SK-N-SH treated with all-trans-retinoic acid at 6 μM for 48 hours (cell line): ENCODE data around the gene CHPF2.
A peak's percentile ranks its signal among the peaks of the same experiment; 100 is the strongest.

Source experiments
- ATAC-seq: fragments of 200-7000 bp; cut with Tn5 transposase; 3 replicates; pipeline ENCODE4 v1.9.1; 2020; ENCODE audit warnings: mild to moderate bottlenecking, moderate library complexity
- ARNTL ChIP-seq: fragments of 450-650 bp; formaldehyde crosslinking; IDR thresholded peaks from 2 replicates; pipeline ENCODE4 v1.5.0; 2020; ENCODE audit warnings: low read depth, mild to moderate bottlenecking, moderate library complexity, borderline replicate concordance
- BACH2 ChIP-seq: fragments of 250-450 bp; sonication (Bioruptor Pico); IDR thresholded peaks from 2 replicates; pipeline ENCODE4 v1.9.0; 2021; ENCODE audit warnings: mild to moderate bottlenecking, borderline replicate concordance
- CSDC2 ChIP-seq: fragments of 250-450 bp; sonication (Bioruptor Pico); IDR thresholded peaks from 2 replicates; pipeline ENCODE4 v1.5.0; 2020; ENCODE audit warnings: mild to moderate bottlenecking, moderate library complexity
- ESRRG ChIP-seq: fragments of 250-450 bp; sonication (Bioruptor Pico); IDR thresholded peaks from 2 replicates; pipeline ENCODE4 v1.6.1; 2021; ENCODE audit warnings: mild to moderate bottlenecking
- ISL1 ChIP-seq: fragments of 250-450 bp; sonication (Bioruptor Pico); IDR thresholded peaks from 2 replicates; pipeline ENCODE4 v2.1.2; 2022; ENCODE audit warnings: mild to moderate bottlenecking, moderate library complexity
- OSR1 ChIP-seq: fragments of 250-450 bp; sonication (Bioruptor Pico); IDR thresholded peaks from 2 replicates; pipeline ENCODE4 v1.8.0; 2022; ENCODE audit warnings: moderate library complexity, mild to moderate bottlenecking, inconsistent platforms
- PATZ1 ChIP-seq: fragments of 250-450 bp; sonication (Bioruptor Pico); IDR thresholded peaks from 2 replicates; pipeline ENCODE4 v1.8.0; 2020; ENCODE audit warnings: mild to moderate bottlenecking, moderate library complexity, borderline replicate concordance
- POU6F1 ChIP-seq: fragments of 250-450 bp; sonication (Bioruptor Pico); IDR thresholded peaks from 2 replicates; pipeline ENCODE4 v1.8.0; 2021; ENCODE audit warnings: low read depth, mild to moderate bottlenecking, moderate library complexity, borderline replicate concordance
- PPARA ChIP-seq: fragments of 250-450 bp; sonication (Bioruptor Pico); IDR thresholded peaks from 2 replicates; pipeline ENCODE4 v1.5.0; 2020; ENCODE audit warnings: mild to moderate bottlenecking, borderline replicate concordance
- RARB ChIP-seq: fragments of 250-450 bp; sonication (Bioruptor Pico); IDR thresholded peaks from 2 replicates; pipeline ENCODE4 v1.8.0; 2021; ENCODE audit warnings: mild to moderate bottlenecking, moderate library complexity
- SNAI2 ChIP-seq: fragments of 250-450 bp; sonication (Bioruptor Pico); IDR thresholded peaks from 2 replicates; pipeline ENCODE4 v1.5.0; 2020; ENCODE audit warnings: mild to moderate bottlenecking, moderate library complexity
- TCF4 ChIP-seq: fragments of 250-450 bp; sonication (Bioruptor Pico); IDR thresholded peaks from 2 replicates; pipeline ENCODE4 v1.8.0; 2021; ENCODE audit warnings: mild to moderate bottlenecking, moderate library complexity, borderline replicate concordance
- TOX ChIP-seq: fragments of 250-450 bp; sonication (Bioruptor Pico); IDR thresholded peaks from 2 replicates; pipeline ENCODE4 v1.8.0; 2021; ENCODE audit warnings: mild to moderate bottlenecking, moderate library complexity, borderline replicate concordance
- ZFP3 ChIP-seq: fragments of 250-450 bp; sonication (Bioruptor Pico); IDR thresholded peaks from 2 replicates; pipeline ENCODE4 v1.5.0; 2020; ENCODE audit warnings: mild to moderate bottlenecking, moderate library complexity
- ZFP30 ChIP-seq: fragments of 450-650 bp; formaldehyde crosslinking; IDR thresholded peaks from 2 replicates; pipeline ENCODE4 v1.5.0; 2022; ENCODE audit warnings: mild to moderate bottlenecking, moderate library complexity
- ZNF565 ChIP-seq: fragments of 450-650 bp; formaldehyde crosslinking; conservative IDR thresholded peaks from 2 replicates; pipeline ENCODE4 v1.5.0; 2020; ENCODE audit warnings: low read depth, mild to moderate bottlenecking, moderate library complexity
- ZNF70 ChIP-seq: fragments of 450-650 bp; formaldehyde crosslinking; IDR thresholded peaks from 2 replicates; pipeline ENCODE4 v1.5.0; 2020; ENCODE audit warnings: mild to moderate bottlenecking, moderate library complexity
- ZNF8 ChIP-seq: fragments of 450-650 bp; formaldehyde crosslinking; IDR thresholded peaks from 2 replicates; pipeline ENCODE4 v1.5.0; 2020; ENCODE audit warnings: mild to moderate bottlenecking, moderate library complexity
- TF ChIP-seq, protein P1 (sequence below): fragments of 250-450 bp; sonication (Bioruptor Pico); IDR thresholded peaks from 2 replicates; pipeline ENCODE4 v1.5.0; 2020; ENCODE audit warnings: mild to moderate bottlenecking, moderate library complexity
- TF ChIP-seq, protein P2 (sequence below): fragments of 250-450 bp; sonication (Bioruptor Pico); IDR thresholded peaks from 2 replicates; pipeline ENCODE4 v1.5.1; 2021; ENCODE audit warnings: mild to moderate bottlenecking, moderate library complexity

The CHPF2 gene

DNA sequence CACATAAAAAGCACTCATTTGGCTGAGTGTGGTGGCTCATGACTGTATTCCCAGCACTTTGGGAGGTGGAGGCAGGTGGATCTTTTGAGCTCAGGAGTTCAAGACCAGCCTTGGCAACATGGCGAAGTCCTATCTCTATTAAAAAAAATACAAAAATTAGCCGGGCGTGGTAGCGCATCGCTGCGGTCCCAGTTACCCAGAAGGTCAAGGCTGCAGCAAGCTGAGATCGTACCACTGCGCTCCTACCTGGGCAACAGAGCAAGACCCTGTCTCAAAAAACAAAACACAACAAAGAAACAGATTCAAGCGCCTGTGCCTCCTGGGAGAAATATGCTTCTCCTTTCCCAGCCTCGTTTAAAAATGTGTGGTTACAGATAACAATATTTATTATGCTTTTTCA lies 3.0 kb upstream of the CHPF2 start (continued):
- TF ChIP-seq, protein P1, sequence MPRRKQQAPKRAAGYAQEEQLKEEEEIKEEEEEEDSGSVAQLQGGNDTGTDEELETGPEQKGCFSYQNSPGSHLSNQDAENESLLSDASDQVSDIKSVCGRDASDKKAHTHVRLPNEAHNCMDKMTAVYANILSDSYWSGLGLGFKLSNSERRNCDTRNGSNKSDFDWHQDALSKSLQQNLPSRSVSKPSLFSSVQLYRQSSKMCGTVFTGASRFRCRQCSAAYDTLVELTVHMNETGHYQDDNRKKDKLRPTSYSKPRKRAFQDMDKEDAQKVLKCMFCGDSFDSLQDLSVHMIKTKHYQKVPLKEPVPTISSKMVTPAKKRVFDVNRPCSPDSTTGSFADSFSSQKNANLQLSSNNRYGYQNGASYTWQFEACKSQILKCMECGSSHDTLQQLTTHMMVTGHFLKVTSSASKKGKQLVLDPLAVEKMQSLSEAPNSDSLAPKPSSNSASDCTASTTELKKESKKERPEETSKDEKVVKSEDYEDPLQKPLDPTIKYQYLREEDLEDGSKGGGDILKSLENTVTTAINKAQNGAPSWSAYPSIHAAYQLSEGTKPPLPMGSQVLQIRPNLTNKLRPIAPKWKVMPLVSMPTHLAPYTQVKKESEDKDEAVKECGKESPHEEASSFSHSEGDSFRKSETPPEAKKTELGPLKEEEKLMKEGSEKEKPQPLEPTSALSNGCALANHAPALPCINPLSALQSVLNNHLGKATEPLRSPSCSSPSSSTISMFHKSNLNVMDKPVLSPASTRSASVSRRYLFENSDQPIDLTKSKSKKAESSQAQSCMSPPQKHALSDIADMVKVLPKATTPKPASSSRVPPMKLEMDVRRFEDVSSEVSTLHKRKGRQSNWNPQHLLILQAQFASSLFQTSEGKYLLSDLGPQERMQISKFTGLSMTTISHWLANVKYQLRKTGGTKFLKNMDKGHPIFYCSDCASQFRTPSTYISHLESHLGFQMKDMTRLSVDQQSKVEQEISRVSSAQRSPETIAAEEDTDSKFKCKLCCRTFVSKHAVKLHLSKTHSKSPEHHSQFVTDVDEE = no peak
- TF ChIP-seq TCF4 (CRISPR knock-in tag) = no peak

DNA sequence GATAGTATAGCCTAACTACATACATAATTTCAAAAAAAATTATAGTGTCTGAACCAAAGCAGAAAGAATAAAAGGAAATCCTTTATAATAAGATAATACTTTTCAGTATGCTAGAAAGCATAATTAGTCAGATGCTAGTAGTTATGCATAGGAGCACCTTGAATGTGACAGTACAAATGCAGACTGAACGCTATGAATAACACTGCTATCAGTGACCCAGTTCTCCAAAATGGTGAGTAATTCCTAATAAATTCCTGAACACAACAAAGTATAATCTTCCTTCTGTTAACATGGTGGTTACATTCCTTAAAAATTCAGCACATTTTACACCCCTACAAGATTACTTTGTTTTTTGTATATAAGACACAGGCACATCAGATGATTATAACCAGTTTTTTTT lies 1.2 kb upstream of the CHPF2 start:
- TF ChIP-seq ZNF565 (CRISPR knock-in tag) (no peak), RARB (no peak), TCF4 (CRISPR knock-in tag) (no peak), ESRRG (CRISPR knock-in tag) (no peak), ZFP3 (CRISPR knock-in tag) (no peak), PPARA (CRISPR knock-in tag) (no peak), OSR1 (no peak), SNAI2 (CRISPR knock-in tag) (no peak), PATZ1 (CRISPR knock-in tag) (no peak), TOX (CRISPR knock-in tag) (no peak), CSDC2 (no peak), ZNF8 (CRISPR knock-in tag) (no peak), ZNF70 (no peak), ISL1 (no peak)
- TF ChIP-seq, protein P2, sequence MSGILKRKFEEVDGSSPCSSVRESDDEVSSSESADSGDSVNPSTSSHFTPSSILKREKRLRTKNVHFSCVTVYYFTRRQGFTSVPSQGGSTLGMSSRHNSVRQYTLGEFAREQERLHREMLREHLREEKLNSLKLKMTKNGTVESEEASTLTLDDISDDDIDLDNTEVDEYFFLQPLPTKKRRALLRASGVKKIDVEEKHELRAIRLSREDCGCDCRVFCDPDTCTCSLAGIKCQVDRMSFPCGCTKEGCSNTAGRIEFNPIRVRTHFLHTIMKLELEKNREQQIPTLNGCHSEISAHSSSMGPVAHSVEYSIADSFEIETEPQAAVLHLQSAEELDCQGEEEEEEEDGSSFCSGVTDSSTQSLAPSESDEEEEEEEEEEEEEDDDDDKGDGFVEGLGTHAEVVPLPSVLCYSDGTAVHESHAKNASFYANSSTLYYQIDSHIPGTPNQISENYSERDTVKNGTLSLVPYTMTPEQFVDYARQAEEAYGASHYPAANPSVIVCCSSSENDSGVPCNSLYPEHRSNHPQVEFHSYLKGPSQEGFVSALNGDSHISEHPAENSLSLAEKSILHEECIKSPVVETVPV (CRISPR knock-in tag) = no peak
- ATAC-seq = no peak

- ATAC-seq = peak; percentile 90
- TF ChIP-seq ISL1 (no peak), ZNF565 (CRISPR knock-in tag) (no peak), POU6F1 (CRISPR knock-in tag) (no peak)
Observed at GRCh38 chr7:151232917-151233701, 826 bp downstream of the CHPF2 start.

GRCh38 chr7:151233804-151234203 lies 1.5 kb downstream of the CHPF2 start:
- ATAC-seq = no peak
- TF ChIP-seq ARNTL (CRISPR knock-in tag) = no peak
- TF ChIP-seq, all 23 proteins: peak for 0

GRCh38 chr7:151235091-151235787 lies 3.0 kb downstream of the CHPF2 start:
- ATAC-seq = no peak
- TF ChIP-seq ZNF565 (CRISPR knock-in tag) (no peak), TCF4 (CRISPR knock-in tag) (no peak), ZFP30 (CRISPR knock-in tag) (no peak), ZNF70 (no peak), PATZ1 (CRISPR knock-in tag) (no peak), RARB (no peak), CSDC2 (no peak), BACH2 (no peak), OSR1 (no peak)
